H1 (cell line): Measurements from ENCODE around the gene MGST2. TPM values are rescaled to one million over a fixed set of nuclear protein-coding genes. Genes with fewer than 3 reads are reported as not detected.

Experiments
- CHD2 ChIP-seq: IDR thresholded peaks from 2 replicates; pipeline ENCODE4 v1.6.1; 2012; ENCODE audit warnings: low read length, improper control_type of control experiment
- CTBP2 ChIP-seq: IDR thresholded peaks from 2 replicates; pipeline ENCODE4 v1.7.0; 2011; ENCODE audit warnings: borderline replicate concordance, mild to moderate bottlenecking, moderate library complexity, mixed read lengths, low read length; ENCODE audit not compliant: insufficient read depth, insufficient read length
- EZH2 ChIP-seq: fragments of 200-600 bp; sonication (generic); IDR thresholded peaks from 2 replicates; pipeline ENCODE4 v1.7.1; 2012; ENCODE audit warnings: low read depth, mild to moderate bottlenecking, moderate library complexity, low read length, inconsistent platforms; ENCODE audit not compliant: severe bottlenecking
- FOSL1 ChIP-seq: IDR thresholded peaks from 2 replicates; pipeline ENCODE4 v1.6.1; 2011; ENCODE audit warnings: mild to moderate bottlenecking, low read depth, low read length, moderate library complexity; ENCODE audit not compliant: insufficient read depth
- JUND ChIP-seq: IDR thresholded peaks from 2 replicates; pipeline ENCODE4 v1.6.1; 2011; ENCODE audit warnings: mild to moderate bottlenecking, improper control_type of control experiment, low read length
- MAX ChIP-seq: IDR thresholded peaks from 2 replicates; pipeline ENCODE4 v1.6.1; 2012; ENCODE audit warnings: inconsistent platforms
- polyA plus RNA-seq, 7 experiments: library from polyadenylated mRNA; depleted of rRNA in 3 of 7; stranded (reverse) in 5 of 7; unstranded in 2 of 7; fragments of >200 nt in 5 of 7; fragments of 200-250 nt in 2 of 7; gene quantifications; 1 replicate in 5 of 7; 2 replicates in 1 of 7; 4 replicates in 1 of 7; pipeline versions ENCODE4 v1.2.1 to v1.2.3, GENCODE V29; 2011 to 2013; ENCODE audit warnings: missing spikeins in 2 of 7, mixed read lengths in 2 of 7
- total RNA-seq: library from RNA; stranded (reverse); fragmentation: NEBNext Ultra II Directional; extraction: Animal tissue kit (Norgen Biotek cat#: 25700); gene quantifications from 2 replicates; pipeline ENCODE4 v1.2.1, GENCODE V29; 2021
- TF ChIP-seq, protein P1 (sequence below): fragments of 300-600 bp; sonication (generic); IDR thresholded peaks from 2 replicates; pipeline ENCODE4 v1.7.1; 2012; ENCODE audit warnings: low read length, moderate library complexity, mild to moderate bottlenecking, inconsistent platforms; ENCODE audit not compliant: insufficient replicate concordance
- TF ChIP-seq, protein P2 (sequence below): IDR thresholded peaks from 2 replicates; pipeline ENCODE4 v1.6.1; 2011; ENCODE audit warnings: low read length, improper control_type of control experiment

MGST2 gene
- total and polyA plus RNA-seq, 2 of the 8 experiments (the other 6 are each of a cell fraction or from before 2014, with no cell fraction given), result 8.0 to 13.6 TPM

DNA sequence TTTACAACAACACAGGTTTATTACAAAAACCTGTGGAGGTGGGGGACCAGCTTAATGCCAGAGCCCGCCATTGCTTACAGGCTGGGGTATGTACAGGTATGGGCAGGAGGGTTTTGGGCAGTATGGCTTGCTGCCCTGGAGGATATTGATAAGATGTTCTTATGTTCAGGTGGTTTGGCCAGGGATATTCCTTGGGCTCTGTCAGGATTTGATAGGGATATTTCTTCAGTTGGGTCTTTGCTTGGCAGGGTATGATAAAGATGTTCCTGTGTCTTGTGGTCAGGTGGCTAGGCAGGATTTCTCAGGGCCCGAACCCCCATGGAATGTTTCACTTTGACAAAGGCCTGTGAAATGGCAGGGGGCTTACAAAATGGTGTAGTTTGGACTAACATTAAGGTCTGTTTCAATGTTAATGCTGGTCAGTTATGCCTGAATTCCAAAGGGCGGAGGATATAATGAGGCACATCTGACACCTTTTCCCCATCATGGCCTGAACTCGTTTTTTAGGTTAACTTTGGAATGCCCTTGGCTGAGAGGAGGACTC lies 3.1 kb downstream of the MGST2 start (continued):
- TF ChIP-seq, protein P1, sequence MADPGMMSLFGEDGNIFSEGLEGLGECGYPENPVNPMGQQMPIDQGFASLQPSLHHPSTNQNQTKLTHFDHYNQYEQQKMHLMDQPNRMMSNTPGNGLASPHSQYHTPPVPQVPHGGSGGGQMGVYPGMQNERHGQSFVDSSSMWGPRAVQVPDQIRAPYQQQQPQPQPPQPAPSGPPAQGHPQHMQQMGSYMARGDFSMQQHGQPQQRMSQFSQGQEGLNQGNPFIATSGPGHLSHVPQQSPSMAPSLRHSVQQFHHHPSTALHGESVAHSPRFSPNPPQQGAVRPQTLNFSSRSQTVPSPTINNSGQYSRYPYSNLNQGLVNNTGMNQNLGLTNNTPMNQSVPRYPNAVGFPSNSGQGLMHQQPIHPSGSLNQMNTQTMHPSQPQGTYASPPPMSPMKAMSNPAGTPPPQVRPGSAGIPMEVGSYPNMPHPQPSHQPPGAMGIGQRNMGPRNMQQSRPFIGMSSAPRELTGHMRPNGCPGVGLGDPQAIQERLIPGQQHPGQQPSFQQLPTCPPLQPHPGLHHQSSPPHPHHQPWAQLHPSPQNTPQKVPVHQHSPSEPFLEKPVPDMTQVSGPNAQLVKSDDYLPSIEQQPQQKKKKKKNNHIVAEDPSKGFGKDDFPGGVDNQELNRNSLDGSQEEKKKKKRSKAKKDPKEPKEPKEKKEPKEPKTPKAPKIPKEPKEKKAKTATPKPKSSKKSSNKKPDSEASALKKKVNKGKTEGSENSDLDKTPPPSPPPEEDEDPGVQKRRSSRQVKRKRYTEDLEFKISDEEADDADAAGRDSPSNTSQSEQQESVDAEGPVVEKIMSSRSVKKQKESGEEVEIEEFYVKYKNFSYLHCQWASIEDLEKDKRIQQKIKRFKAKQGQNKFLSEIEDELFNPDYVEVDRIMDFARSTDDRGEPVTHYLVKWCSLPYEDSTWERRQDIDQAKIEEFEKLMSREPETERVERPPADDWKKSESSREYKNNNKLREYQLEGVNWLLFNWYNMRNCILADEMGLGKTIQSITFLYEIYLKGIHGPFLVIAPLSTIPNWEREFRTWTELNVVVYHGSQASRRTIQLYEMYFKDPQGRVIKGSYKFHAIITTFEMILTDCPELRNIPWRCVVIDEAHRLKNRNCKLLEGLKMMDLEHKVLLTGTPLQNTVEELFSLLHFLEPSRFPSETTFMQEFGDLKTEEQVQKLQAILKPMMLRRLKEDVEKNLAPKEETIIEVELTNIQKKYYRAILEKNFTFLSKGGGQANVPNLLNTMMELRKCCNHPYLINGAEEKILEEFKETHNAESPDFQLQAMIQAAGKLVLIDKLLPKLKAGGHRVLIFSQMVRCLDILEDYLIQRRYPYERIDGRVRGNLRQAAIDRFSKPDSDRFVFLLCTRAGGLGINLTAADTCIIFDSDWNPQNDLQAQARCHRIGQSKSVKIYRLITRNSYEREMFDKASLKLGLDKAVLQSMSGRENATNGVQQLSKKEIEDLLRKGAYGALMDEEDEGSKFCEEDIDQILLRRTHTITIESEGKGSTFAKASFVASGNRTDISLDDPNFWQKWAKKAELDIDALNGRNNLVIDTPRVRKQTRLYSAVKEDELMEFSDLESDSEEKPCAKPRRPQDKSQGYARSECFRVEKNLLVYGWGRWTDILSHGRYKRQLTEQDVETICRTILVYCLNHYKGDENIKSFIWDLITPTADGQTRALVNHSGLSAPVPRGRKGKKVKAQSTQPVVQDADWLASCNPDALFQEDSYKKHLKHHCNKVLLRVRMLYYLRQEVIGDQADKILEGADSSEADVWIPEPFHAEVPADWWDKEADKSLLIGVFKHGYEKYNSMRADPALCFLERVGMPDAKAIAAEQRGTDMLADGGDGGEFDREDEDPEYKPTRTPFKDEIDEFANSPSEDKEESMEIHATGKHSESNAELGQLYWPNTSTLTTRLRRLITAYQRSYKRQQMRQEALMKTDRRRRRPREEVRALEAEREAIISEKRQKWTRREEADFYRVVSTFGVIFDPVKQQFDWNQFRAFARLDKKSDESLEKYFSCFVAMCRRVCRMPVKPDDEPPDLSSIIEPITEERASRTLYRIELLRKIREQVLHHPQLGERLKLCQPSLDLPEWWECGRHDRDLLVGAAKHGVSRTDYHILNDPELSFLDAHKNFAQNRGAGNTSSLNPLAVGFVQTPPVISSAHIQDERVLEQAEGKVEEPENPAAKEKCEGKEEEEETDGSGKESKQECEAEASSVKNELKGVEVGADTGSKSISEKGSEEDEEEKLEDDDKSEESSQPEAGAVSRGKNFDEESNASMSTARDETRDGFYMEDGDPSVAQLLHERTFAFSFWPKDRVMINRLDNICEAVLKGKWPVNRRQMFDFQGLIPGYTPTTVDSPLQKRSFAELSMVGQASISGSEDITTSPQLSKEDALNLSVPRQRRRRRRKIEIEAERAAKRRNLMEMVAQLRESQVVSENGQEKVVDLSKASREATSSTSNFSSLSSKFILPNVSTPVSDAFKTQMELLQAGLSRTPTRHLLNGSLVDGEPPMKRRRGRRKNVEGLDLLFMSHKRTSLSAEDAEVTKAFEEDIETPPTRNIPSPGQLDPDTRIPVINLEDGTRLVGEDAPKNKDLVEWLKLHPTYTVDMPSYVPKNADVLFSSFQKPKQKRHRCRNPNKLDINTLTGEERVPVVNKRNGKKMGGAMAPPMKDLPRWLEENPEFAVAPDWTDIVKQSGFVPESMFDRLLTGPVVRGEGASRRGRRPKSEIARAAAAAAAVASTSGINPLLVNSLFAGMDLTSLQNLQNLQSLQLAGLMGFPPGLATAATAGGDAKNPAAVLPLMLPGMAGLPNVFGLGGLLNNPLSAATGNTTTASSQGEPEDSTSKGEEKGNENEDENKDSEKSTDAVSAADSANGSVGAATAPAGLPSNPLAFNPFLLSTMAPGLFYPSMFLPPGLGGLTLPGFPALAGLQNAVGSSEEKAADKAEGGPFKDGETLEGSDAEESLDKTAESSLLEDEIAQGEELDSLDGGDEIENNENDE, result no peak
- no peak for TF ChIP-seq CTBP2
- no peak for TF ChIP-seq JUND
- no peak for TF ChIP-seq MAX
- TF ChIP-seq CHD2, result no peak
- TF ChIP-seq FOSL1, result no peak
- TF ChIP-seq EZH2, result no peak
- TF ChIP-seq, protein P2, sequence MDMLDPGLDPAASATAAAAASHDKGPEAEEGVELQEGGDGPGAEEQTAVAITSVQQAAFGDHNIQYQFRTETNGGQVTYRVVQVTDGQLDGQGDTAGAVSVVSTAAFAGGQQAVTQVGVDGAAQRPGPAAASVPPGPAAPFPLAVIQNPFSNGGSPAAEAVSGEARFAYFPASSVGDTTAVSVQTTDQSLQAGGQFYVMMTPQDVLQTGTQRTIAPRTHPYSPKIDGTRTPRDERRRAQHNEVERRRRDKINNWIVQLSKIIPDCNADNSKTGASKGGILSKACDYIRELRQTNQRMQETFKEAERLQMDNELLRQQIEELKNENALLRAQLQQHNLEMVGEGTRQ, result no peak
